Colonic mucosa (tissue), 4 donors: ENCODE data around the gene TTLL12. TPM values are rescaled to one million over a fixed set of nuclear protein-coding genes. Genes with fewer than 3 reads are reported as not detected.

Experiments used
- DNase-seq: peaks from one replicate; pipeline ENCODE4 v3.0.0-alpha.2; 2020
- H3K27ac ChIP-seq: fragments of 200-600 bp; one replicate; pipeline ENCODE4 v1.8.0; 2021
- H3K27me3 ChIP-seq: fragments of 200-600 bp; one replicate; pipeline ENCODE4 v1.8.0; 2021
- H3K36me3 ChIP-seq: fragments of 200-600 bp; one replicate; pipeline ENCODE4 v1.8.0; 2021
- H3K4me1 ChIP-seq: fragments of 200-600 bp; one replicate; pipeline ENCODE4 v1.8.0; 2021; ENCODE audit warnings: mild to moderate bottlenecking
- H3K4me3 ChIP-seq: fragments of 200-600 bp; one replicate; pipeline ENCODE4 v1.8.0; 2021
- H3K9ac ChIP-seq, 2 donors: one replicate each; pipeline ENCODE4 v1.7.0; 2013; ENCODE audit warnings: control low read depth in 2 of 2, low read depth in 2 of 2, low read length in 2 of 2
- H3K9me3 ChIP-seq: fragments of 200-600 bp; one replicate; pipeline ENCODE4 v1.8.0; 2021
- intact Hi-C: fragments of 100-400 bp; cut with DNase I; formaldehyde crosslinking; loops from one replicate; pipeline ENCODE4 v1.14.1; 2022
- total RNA-seq, 2 donors: library from RNA; stranded (reverse); fragmentation: NEBNext Ultra II Directional in 1 of 2; extraction: Animal tissue kit (Norgen Biotek cat#: 25700) in 1 of 2; gene quantifications; one replicate each; pipeline ENCODE4 v1.2.1, GENCODE V29; 2021
- TF ChIP-seq, protein P1 (sequence below): fragments of 200-600 bp; IDR thresholded peaks from one replicate; pipeline ENCODE4 v1.8.0; 2022; ENCODE audit warnings: antibody characterized with exemption, mild to moderate bottlenecking
- donor health status: healthy.
- donor health status: DM: no; HTN: no; CAD: no.
- donor health status: DM: no; HTN: no; CAD: no.

TTLL12 gene
- total RNA-seq, 2 donors from 2014 or later: 89.3 to 147 TPM

DNA sequence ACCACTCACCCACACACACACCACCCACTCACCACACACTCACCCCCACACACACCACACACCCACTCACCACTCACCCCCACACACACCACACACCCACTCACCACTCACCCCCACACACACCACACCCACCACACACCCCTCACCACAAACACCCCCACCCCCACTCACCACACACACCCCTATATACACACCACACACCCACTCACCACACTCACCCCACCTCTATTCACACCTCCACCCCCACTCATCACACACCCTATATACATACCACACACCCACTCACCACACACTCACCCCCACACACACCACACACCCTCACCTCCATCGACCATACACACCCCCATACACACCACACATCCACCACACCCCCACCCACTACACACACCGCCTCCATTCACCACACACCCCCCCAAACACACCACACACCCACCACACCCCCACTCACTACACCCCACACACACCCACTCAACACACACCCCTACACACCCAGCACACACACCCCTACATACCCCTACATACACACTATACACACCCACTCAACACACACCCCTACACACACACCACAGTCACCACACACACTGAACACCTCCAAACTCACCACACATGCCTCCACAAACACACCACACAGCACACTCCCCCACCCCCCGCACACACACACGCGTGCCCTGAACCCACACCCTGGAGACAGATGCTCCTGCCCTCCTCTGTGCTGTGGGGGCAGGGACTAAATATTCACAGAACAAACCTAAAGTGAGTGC lies 19.0 kb upstream of the TTLL12 start:
- no peak for DNase-seq
- Histone ChIP-seq H3K9ac (no peak overlapping the region), H3K4me1 (no peaks in the 10 kb centered on the region), H3K4me3 (no peak overlapping the region), H3K9me3 (no peaks in the 10 kb centered on the region), H3K27ac (no peak overlapping the region), H3K36me3 (no peaks in the 10 kb centered on the region), H3K27me3 (no peaks in the 10 kb centered on the region)
- TF ChIP-seq, protein P1, sequence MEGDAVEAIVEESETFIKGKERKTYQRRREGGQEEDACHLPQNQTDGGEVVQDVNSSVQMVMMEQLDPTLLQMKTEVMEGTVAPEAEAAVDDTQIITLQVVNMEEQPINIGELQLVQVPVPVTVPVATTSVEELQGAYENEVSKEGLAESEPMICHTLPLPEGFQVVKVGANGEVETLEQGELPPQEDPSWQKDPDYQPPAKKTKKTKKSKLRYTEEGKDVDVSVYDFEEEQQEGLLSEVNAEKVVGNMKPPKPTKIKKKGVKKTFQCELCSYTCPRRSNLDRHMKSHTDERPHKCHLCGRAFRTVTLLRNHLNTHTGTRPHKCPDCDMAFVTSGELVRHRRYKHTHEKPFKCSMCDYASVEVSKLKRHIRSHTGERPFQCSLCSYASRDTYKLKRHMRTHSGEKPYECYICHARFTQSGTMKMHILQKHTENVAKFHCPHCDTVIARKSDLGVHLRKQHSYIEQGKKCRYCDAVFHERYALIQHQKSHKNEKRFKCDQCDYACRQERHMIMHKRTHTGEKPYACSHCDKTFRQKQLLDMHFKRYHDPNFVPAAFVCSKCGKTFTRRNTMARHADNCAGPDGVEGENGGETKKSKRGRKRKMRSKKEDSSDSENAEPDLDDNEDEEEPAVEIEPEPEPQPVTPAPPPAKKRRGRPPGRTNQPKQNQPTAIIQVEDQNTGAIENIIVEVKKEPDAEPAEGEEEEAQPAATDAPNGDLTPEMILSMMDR: no peak
- intact Hi-C loops: no loop called here

DNA sequence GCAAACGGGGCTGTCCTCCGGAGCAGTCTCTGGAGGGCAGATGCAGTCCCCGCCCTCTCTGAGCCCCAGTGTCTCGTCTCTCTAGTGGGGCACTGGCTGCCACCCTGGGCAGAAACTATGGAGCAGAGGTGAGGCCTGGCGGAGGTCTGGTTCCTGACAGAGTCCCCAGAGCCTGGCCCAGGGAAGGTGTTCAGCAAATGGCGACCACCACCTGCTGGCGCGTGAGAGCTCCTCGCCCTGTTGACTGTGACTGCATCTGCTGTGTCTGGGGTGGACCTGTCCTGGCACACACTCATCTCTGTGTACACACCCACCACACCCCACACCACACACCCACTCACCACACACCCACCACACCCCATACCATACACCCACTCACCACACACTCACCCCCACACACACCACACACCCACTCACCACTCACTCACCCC lies 18.3 kb upstream of the TTLL12 start:
- intact Hi-C loops: no loop called here
- no peaks in the 10 kb centered on the region for H3K27me3 ChIP-seq
- no peaks in the 10 kb centered on the region for H3K36me3 ChIP-seq
- no peaks in the 10 kb centered on the region for H3K4me1 ChIP-seq
- TF ChIP-seq, protein P1: no peak
- H3K4me3 ChIP-seq: no peak overlapping the region
- H3K9ac ChIP-seq: no peak overlapping the region
- H3K27ac ChIP-seq: no peak overlapping the region
- no peak for DNase-seq
- H3K9me3 ChIP-seq: no peaks in the 10 kb centered on the region

DNA sequence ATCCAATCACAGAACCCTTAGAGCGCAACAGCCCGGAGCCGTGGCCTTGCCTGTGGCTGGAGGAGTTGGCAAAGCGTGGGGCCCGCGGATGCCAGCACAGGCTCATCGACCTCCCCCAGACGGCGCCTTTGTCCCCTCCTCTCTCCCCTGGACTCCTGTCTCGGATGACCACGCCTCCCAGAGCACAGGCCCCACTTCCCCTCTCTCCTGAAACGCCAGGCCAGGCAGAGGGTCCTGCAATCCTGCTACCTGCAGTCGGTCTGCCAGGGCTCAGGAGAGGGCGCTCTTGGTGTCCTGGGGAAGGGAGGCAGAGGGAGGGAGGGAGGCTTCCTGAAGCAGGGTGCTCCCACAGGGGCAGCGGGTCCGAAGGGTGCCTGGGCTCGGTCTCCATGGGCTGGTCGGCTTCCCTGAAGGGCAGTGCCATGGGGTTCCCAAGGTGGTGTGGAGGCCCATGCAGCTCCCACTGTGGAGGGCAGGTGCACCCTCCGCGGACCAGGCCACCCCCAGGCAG lies 16.6 kb upstream of the TTLL12 start:
- Histone ChIP-seq H3K4me3 (no peak overlapping the region), H3K27me3 (no peaks in the 10 kb centered on the region), H3K36me3 (no peaks in the 10 kb centered on the region), H3K9ac (no peak overlapping the region), H3K9me3 (no peaks in the 10 kb centered on the region), H3K27ac (no peak overlapping the region), H3K4me1 (no peaks in the 10 kb centered on the region)
- DNase-seq: no peak
- intact Hi-C loops: no loop called here
- TF ChIP-seq, protein P1: no peak

DNA sequence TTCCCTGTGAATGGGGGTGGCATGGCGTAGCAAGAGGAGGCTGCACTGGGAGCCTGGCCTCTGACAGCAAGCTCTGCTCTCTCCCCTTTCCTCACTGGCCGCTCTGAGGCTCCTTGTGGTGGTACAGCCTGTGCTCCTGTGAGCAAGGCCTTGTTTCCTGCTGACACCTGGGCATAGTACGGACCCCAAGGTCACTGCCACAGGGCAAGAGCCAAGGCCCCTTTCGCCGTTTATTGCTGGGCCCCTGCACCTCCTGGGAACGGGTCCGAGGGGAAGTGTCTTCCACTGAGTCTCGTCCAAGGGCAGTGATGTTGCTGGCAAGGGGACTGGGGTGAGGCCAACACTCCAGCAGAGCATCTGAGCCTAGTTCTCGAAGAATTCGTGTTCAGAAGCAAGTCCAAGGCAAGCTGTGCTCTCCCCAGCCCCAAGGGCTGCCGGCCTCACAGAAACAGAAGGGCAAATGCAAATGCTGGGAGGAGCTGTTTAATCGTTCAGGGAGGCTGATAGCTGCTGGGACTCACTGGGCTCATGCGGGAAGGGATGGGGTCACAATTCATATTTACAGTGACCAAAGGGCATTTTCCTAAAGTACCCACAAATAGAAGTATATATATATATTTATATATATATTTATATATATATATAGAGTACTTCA lies 15.9 kb upstream of the TTLL12 start:
- Histone ChIP-seq H3K9me3 (no peaks in the 10 kb centered on the region), H3K36me3 (no peaks in the 10 kb centered on the region), H3K27ac (no peak overlapping the region), H3K27me3 (no peaks in the 10 kb centered on the region), H3K4me3 (no peak overlapping the region), H3K4me1 (no peaks in the 10 kb centered on the region), H3K9ac (no peak overlapping the region)
- intact Hi-C loops: no loop called here
- TF ChIP-seq, protein P1: no peak
- no peak for DNase-seq

DNA sequence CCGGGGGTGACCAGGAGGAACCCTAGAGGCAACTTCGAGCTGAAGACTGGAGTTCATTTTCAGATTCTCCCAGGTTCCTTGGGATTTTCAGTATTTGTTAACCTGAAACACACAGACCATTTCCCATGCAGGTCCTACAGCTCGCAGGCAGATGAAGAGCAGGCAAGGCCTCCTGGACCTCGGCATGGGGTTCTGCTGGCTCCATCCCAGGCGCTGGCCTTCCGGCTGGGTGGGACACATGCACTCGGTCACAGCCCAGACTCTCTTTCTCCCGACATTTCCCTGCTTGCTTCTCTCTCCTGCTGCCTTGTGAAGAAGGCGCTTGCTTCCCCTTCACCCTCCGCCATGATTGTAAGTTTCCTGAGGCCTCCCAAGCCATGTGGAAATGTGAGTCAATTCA lies 15.4 kb upstream of the TTLL12 start:
- intact Hi-C loops: no loop called here
- no peaks in the 10 kb centered on the region for H3K27me3 ChIP-seq
- no peak overlapping the region for H3K9ac ChIP-seq
- H3K9me3 ChIP-seq: no peaks in the 10 kb centered on the region
- no peak for DNase-seq
- H3K27ac ChIP-seq: no peak overlapping the region
- no peaks in the 10 kb centered on the region for H3K36me3 ChIP-seq
- H3K4me1 ChIP-seq: no peaks in the 10 kb centered on the region
- TF ChIP-seq, protein P1: no peak
- H3K4me3 ChIP-seq: no peak overlapping the region
